GM18951 (cell line): ENCODE measurements around the gene INHBC.
"Not testable (repeated sequence)": the region's sequence is repeated elsewhere in the genome, so short reads cannot be mapped to it uniquely, and the experiment has no call there.

Source experiments
- POLR2A ChIP-seq: IDR thresholded peaks from 4 replicates; pipeline ENCODE4 v1.6.1; 2011; ENCODE audit warnings: mild to moderate bottlenecking; ENCODE audit not compliant: insufficient read length, insufficient read depth; ENCODE audit errors: extremely low read depth
- in situ Hi-C: fragments of 300-500 bp; cut with MboI; formaldehyde crosslinking; loops from one replicate; pipeline ENCODE4 v1.12.0; 2022; ENCODE audit warnings: low sequenced_read_pairs, mixed read lengths, inconsistent platforms; ENCODE audit not compliant: unreplicated experiment

INHBC gene

DNA sequence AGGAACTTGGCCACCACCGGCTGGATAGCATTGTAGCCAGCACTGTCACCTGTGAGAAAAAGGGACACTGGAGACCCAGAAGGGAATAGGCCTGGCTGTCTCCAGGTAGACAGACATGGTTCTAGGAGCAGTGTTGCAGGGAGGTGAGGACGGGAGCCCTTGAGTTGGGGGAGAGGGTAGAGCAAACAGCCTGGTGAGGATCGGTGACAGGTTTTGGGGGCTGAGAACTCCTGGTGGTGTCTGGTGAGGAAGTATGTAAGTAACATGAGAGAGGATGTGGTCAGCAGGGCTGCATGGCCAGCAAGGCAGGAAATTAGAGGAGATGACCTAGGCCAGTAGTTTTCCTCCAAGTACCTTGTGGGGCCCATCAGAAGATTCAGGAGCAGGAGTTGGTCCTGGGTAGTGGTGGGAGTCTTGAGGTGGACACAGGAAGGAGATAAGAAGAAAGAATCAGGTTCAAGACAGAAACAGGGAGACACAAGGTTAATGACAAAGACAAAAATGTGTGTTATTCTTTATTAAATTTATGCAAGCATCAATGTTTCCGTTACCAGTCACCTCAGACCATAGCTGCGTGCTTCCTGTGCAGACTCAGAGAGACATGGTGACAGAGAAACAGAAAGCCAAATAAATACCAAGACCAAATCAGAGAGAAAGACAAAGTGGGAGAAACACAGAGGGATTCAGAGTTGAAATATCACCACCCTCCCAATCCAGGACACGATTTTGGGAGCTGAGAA is 45.0 kb downstream of the INHBC start, which contains the start of gene ARHGAP9:
TSS of gene ARHGAP9 (minus strand) at position 491 of the 740 bp plus-strand sequence. CDS start at position 31, 460 bp downstream.
- in situ Hi-C loops = no loop called here
- TF ChIP-seq POLR2A = peak; percentile 32

DNA sequence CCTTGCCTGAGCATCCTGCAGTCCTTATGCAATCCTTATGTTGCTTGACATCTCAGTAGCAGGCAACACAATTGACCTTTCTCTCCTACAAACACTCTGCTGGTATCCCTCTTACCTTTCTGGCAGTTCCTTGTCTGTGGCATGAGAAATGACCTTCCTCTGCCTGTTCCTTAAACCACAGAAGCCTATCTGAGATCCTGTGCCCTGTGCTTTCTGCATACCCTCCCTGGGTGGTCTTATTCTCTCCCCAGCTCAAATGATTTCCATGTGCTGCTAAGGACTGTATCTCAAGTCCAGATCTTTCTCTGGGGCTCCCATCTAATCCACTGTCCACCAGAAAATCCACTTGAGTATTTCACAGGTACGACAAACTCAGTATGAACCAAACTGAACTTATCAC is 47.1 kb downstream of the INHBC start:
- TF ChIP-seq POLR2A = no peak
- in situ Hi-C loops = no loop called here

DNA sequence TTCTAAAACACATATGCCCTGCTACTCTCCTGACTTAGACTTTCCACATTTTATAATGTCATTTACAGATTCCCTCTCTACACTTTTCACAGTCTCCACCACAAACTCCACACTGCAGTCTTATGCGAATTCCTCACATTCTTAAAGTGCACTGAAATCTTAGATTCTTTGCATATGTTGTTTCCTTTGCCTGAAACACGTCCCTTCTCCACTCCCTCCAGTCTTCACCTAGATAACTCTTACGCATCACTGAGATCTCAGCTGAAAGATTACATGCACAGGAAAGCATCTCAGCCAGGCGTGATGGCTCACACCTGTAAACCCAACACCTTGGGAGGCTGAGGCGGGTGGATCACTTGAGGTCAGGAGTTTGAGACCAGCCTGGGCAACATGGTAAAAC is 48.9 kb downstream of the INHBC start:
- in situ Hi-C loops = no loop called here
- no peak for TF ChIP-seq POLR2A

DNA sequence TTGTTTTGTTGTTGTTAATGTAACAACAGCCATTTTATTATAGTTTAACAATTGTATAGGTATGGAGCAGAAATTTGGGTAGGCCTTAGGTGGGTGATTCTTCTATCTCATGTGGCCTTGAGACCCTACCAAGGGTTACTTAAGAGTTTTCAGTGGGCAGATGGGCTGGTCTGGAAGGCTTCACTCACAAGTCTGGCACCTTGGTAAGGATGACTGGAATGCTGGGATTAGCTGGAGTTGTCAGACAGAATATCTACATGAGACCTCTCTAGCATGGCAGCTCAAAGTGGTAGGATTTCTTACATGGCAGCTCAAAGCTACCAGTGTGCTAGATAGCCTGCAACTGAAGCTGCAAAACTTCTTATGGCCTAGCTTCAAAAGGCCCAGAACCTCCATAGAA is 51.1 kb downstream of the INHBC start:
- TF ChIP-seq POLR2A = no peak
- in situ Hi-C loops = no loop called here

DNA sequence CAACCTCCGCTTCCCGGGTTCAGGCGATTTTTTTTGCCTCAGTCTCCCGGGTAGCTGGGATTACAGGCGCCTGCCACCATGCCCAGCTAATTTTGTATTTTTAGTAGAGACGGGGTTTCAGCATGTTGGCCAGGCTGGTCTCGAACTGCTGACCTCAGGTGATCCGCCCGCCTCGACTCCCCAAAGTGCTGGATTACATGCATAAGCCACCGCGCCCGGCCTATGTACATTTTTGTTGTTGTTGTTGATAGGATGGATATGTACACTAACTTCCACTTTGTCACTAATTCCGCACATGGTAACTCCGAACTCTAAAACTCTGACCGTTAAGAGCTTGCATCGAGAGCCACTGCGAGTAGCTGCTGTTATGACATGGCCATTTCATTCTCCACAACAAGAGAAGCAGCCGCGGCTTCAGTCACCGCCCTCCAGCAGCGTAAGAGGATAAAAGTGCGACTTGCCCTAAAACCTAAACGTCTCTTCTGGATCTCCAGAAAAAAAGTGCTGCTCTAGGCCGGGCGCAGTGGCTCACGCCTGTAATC is 52.5 kb downstream of the INHBC start:
- no peak for TF ChIP-seq POLR2A
- in situ Hi-C loops = no loop called here

DNA sequence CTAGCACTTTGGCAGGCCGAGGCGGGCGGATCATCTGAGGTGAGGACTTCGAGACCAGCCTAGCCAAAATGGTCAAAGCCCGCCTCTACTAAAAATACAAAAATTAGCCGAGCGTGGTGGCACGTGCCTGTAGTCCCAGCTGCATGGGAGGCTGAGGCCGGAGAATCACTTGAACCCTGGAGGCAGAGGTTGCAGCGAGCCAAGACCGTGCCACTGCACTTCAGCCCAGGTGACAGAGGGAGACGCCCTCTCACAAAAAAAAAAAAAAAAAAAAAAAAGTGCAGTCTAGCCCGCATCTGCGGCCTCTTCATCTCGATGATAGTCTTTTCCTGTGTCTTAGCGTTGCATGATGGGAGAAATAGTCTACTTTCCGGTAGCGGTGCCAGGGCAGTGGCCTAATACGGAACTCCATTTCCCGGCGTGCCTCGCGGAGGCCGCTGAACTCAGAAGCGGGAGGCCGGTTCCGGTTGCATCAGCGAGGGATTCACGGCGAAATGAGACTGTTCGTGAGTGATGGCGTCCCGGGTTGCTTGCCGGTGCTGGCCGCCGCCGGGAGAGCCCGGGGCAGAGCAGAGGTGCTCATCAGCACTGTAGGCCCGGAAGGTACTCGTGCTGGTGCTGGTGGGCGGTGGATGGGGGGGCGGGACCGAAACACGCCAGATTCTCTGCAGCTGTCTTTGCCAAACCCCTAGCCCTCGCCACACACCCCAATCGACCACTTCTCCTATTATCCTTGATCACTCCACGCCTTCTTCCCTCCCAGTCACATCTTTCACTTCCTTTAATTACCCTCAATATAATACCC is 53.2 kb downstream of the INHBC start, which contains the start of gene MARS1:
TSS of gene MARS1 (plus strand) at position 472 of the 805 bp plus-strand sequence. CDS start at position 495, 23 bp downstream.
- TF ChIP-seq POLR2A = peak; percentile 86
- in situ Hi-C loops = no loop called here

DNA sequence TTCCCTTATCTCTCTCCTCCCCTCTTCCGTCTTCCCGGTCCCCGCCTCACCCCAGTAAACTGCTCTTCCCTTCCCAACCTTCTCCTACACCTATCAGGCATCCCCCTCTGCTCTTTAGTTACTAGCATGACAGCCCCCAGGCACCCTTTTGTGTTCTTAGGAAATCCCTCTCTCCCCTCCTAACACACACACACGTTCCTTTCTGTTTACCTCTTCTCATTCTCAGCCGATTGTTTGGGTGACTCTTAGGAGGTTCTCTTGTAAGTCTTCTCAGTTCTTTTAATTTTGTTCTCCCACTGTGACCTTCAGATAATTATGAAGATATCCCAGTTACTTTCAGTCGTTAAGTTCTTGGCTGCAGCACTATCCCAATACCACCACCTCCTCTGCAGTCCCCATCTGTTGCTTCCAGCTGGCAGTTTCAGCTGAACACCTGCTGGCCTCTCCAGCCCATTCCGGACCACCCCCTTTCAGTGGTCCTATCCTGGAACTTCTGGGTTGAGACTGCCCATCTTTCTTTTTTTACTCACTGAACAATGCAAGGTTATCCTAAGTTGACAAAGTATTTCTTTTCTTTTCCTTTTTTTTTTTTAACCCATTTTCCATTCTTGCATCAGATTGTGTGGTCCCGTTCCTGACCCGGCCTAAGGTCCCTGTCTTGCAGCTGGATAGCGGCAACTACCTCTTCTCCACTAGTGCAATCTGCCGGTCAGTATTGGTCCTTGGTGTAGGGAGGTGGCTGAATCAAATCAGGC is 54.0 kb downstream of the INHBC start:
- in situ Hi-C loops = no loop called here
- TF ChIP-seq POLR2A = no peak

DNA sequence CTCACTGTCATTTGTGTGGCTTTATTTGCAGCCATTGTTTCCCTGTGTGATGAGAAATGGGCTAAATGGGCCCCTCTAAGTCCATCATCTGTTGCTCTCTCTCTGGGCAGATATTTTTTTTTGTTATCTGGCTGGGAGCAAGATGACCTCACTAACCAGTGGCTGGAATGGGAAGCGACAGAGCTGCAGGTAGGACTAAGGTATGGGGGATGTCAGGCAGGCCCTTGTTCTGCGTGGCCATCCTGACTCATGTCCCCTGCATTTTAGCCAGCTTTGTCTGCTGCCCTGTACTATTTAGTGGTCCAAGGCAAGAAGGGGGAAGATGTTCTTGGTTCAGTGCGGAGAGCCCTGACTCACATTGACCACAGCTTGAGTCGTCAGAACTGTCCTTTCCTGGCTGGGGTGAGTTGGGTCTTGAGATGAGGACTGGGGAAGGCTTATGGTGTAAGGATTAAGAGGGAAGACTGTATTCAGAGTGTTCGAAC is 54.6 kb downstream of the INHBC start:
- TF ChIP-seq POLR2A = no peak
- in situ Hi-C loops = no loop called here

DNA sequence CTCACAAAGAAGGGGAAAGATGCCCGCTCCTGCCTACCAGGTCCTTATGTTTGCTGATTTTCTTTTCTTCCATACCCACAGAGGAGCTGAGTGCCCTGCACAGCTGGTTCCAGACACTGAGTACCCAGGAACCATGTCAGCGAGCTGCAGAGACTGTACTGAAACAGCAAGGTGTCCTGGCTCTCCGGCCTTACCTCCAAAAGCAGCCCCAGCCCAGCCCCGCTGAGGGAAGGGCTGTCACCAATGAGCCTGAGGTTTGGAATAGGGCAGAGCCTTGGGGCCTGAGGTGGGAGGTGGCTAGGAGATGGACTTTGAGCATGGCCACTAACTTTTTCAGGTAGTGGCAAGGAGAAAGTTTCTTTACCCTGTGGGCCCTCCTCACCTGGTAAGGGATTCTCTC is 55.5 kb downstream of the INHBC start:
- no peak for TF ChIP-seq POLR2A
- in situ Hi-C loops = no loop called here

DNA sequence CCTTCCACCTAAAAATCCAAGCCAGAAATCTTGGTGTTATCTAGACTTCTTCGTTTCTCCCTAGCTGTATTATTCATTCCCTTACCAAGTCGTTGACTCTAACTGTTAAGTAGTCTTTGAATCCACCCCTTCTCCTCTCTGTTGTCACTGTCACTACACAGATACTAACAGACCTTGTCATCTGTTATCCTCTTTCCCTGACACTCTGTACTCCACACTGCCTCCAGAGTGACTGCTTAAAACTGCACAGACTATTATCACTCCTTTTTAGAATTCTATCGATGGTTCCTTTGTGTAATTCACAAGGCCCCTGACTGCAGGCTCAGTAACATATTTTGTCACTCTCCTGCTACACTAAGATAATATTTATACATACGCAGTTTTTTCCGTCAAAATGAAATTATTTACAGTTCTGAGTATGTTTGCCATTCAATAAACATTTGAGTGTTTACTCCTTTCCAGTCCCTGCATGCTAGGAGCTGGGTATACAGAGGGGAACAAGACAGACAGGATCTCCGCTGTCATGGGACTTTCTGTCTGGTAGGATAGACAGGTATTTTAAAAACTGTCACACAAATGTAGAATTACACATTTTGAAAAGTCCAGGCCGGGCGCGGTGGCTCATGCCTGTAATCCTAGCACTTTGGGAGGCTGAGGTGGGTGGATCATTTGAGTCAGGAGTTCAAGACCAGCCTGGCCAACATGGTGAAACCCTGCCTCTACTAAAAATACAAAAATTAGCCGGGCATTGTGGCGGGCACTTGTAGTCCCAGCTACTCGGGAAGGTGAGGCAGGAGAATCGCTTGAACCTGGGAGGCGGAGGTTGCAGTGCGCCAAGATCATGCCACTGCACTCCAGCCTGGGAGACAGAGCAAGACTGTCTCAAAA is 57.1 kb downstream of the INHBC start:
- TF ChIP-seq POLR2A = no peak
- in situ Hi-C loops = no loop called here

DNA sequence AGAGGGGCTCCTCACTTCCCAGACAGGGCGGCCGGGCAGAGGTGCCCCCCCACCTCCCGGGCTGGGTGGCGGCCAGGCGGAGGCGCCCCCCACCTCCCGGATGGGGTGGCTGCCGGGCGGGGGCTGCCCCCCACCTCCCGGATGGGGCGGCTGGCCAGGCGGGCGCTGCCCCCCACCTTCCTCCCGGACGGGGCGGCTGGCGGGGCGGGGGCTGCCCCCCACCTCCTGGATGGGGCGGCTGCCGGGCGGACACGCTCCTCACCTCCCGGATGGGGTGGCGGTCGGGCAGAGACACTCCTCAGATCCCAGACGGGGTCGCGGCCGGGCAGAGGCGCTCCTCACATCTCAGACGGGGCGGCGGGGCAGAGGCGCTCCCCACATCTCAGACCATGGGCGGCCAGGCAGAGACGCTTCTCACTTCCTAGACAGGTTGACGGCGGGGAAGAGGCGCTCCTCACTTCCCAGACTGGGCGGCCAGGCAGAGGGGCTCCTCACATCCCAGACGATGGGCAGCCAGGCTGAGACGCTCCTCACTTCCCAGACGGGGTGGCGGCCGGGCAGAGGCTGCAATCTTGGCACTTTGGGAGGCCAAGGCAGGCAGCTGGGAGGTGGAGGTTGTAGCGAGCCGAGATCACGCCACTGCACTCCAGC is 60.6 kb downstream of the INHBC start:
- in situ Hi-C loops = not testable (repeated sequence)

DNA sequence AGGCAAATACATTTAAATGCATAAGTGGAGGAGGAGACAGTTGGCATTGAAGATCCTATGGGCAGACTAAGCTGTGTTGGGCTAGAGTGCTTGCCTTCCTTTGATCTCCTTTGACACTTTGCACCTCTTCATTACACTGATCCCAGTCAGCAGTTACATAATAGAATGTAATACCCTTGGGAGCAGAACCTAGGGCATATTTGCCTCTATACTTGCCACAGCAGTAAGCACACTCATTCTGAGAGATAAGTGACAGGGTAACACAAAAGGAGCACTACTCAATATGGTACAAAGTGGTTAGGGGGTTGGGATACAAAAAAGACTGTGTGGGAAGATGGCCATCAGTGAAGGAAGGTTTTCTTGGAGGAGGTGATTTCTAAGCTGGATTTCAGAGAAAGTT is 62.2 kb downstream of the INHBC start:
- TF ChIP-seq POLR2A = no peak
- in situ Hi-C loops = no loop called here
